Suppressor macrophage treated with lipopolysaccharide for 4 hours (primary cell): ENCODE measurements around the gene MAPK4.
"Not testable (repeated sequence)": the region's sequence is repeated elsewhere in the genome, so short reads cannot be mapped to it uniquely, and the experiment has no call there.

ENCODE experiments used
- DNase-seq: peaks from one replicate; pipeline ENCODE4 v3.0.0-alpha.2; 2020

The MAPK4 gene

GRCh38 chr18:50559752-50560680 lies at the start of gene MAPK4:
Gene MAPK4, plus strand, starts transcription at chr18:50560087. Its CDS starts 103,872 bp downstream, at chr18:50663959.
- no peak for DNase-seq

GRCh38 chr18:50517277-50517676 lies 42.6 kb upstream of the MAPK4 start:
- DNase-seq = not testable (repeated sequence)

DNA sequence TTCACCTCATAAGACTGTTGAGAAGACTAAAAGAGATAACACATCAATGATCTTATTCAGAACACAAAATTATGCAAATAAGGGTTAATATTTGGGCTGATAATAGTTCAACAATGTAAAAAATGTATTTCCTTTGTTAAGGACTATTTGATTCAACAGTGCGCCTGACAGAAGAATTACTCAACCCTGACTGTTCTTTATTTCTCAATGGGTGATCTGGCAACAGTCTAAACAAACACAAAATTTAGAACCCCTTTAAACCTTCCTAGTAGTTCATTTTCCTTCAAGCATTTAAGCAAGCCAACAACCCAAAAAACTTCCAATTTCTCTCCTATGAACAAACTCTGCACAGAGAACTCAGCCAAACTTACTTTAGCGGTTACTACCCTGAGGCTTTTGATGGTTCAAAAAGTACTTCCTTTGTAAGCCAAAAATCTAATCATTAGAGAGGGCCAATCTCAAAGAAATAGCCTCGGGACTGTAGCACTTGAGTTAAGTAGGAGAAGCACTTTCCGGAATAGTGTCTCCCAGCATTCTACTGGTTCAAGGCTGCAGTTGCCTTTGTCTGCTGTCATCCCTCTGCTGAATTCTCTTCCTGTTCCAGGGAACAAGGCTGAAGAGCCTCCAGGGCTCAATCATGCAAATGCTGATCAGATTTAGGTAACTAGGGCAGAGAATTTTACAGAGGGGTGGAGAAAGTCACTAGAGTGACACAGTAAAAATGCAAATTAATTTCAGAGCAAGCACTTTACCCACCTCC lies 40.9 kb upstream of the MAPK4 start:
- no peak for DNase-seq

GRCh38 chr18:50523165-50523564 lies 36.7 kb upstream of the MAPK4 start:
- no peak for DNase-seq

DNA sequence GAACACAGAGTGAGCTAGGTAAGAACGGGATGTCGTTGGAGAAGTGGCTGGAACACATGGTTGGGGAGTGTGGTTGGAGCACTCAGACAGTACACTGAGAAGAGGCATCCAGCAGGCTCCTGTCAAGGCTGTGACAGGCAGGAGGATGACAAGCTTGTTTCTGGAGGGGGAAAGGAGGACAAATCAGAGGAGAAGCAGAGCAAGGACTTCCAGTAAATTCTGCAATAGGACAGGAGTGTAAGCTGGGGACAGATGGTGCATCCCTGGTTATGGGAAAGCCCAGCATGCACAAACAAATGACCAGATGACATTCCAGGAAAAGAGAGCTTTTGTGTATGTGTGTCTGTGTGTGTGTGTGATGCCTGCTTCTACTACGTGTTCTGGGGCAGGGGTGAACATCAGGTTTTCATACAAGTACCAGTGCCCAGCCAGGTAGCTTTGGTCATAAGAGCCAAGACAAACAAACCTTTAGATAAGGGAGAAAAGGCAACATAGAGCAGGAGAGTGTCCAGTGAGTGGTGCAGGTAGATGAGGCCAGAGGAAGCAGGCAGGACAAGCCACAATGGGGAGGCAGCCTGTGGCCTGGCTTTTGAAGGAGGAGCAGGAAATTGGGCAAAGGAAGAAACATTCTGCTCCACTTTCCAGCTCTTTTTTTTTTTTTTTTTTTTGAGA lies 32.1 kb upstream of the MAPK4 start:
- no peak for DNase-seq

DNA sequence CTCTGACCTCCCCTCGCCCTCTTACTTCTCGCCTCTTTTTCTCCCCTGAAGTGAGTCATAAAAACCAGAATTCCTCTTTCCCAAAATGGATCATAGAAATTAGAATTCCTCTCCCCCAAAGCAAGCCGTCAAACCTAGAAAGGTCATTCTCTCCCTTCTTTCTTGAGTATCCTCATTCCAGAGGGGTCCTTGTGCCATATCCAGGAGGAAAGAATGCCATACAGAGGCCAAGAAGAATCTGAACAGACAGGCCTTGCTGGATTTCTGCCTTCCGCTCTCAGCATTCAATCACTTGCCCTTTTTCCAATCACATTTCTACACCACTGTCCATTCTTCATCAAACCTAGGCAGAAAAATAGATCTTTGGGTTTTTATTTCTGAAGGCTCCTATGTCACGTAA lies 31.1 kb upstream of the MAPK4 start:
- DNase-seq = no peak

- not testable (repeated sequence) for DNase-seq
These were observed 26.1 kb upstream of the MAPK4 start for GRCh38 chr18:50533822-50534221.

DNA sequence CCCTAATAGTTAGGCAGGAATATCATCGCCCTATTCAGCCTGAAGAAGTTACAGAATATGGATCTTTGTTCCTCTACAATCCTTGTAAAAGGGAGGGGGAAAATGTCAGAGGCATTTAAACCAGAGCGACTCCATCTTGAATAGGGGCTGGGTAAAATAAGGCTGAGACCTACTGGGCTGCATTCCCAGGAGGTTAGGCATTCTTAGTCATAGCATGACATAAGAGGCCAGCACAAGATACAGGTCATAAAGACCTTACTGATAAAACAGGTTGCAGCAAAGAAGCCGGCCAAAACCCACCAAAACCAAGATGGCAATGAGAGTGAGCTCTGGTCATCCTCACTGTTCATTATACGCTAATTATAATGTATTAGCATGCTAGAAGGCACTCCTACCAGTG lies 15.4 kb upstream of the MAPK4 start:
- DNase-seq = not testable (repeated sequence)

- no peak for DNase-seq
These were observed 14.0 kb upstream of the MAPK4 start for GRCh38 chr18:50545936-50546335.

GRCh38 chr18:50548160-50548559 lies 11.7 kb upstream of the MAPK4 start:
- no peak for DNase-seq

DNA sequence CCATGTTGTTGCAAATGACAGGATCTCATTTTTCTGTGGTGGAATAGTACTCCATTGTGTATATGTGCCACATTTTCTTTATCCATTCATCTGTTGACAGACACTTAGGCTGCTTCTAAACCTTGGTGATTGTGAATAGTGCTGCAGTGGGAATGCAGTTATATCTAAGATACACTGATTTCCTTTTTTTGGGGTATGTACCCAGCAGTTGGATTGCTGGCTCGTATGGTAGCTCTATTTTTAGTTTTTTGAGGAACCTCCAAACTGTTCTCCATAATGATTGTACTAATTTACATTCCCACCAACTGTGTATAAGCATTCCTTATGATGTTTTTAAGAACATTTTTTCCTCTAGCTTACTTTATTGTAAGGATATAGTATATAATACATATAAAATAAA lies 8.2 kb upstream of the MAPK4 start:
- not testable (repeated sequence) for DNase-seq

DNA sequence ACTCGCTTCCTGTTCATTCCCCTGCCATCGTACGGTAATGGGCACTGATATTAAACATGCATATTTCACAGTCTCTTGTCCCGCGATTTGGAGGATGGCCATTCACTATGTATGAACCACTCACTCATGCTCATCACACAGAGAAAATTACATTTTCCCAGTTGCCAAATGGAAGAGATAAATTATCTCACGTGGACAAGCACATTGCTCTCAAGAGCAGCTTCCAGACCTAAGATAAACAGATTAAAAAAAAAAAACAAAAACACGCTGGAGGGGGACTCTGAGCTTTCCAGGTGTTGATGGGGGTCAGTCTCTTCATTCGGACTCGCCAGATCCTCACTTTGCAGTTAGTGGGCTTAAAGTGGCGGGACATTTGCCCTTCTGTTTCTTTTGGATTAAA lies 1.7 kb upstream of the MAPK4 start:
- no peak for DNase-seq

- DNase-seq = no peak
These were observed 737 bp upstream of the MAPK4 start for GRCh38 chr18:50558948-50559751.

DNA sequence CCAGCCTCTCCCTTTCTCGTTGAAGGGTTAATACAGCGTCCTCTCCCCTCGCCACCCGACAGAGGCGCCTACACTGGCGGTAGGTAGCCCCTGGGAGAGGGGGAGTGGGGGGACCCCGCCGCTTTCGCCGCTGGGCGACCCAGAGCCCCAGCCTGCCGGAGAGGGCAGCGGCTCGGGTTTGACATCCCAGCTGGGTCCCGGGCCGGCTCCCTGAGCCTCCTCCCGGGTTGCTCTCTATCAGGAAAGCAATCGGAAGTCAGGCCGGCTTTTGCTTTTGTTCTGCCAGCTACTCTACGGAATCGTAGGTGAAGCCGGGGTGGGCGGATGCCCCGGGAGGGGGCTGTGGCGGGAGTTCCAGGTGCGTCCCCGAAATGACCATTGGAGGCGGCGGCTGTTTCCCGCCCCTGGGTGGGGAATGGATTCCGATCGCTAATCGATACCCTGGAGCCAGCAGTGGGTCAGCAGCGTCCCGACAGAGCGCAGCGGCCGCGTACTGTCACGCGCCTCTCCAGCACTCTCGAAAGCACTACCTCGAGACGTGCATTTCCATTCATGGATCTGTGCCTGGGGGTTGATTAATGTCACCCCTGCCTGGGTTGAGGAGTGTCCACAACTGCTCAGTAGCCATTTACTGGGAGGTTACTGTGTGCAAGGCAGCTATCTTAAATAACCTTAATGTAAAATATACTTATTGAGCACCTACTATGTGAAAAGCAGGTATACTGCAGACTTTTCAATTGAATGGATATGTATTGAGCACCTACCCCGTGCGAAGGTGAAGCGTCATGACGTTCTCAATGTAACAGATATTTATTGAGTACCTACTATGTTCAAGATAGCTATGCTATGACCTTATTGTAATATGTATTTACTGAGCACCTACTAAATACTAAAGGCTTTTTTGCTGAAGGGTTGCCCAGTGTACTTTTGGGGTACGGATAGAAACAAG lies 1.1 kb downstream of the MAPK4 start:
- DNase-seq = no peak

- not testable (repeated sequence) for DNase-seq
These were observed 2.4 kb downstream of the MAPK4 start for GRCh38 chr18:50562258-50562657.

DNA sequence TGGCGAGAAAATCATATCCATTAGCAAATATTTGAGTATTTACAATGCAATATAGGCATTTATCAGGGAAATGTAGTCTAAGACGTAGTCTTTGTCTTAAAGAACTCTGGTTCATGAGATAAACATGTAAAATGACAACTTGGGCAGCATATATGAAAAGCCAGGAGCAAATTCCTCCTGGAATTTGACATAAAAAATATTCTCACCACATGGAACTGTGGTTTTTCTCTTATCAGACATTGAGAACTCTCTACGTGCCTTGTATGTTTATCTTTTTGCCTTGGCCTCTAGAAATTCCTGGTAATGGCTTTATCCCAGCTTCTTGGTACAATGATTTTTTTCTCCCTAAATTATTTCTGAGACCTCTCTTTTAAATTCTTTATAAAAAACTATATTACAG lies 2.8 kb downstream of the MAPK4 start:
- DNase-seq = no peak

GRCh38 chr18:50563376-50563775 lies 3.5 kb downstream of the MAPK4 start:
- DNase-seq = no peak

- DNase-seq = no peak
These were observed 10.0 kb downstream of the MAPK4 start for GRCh38 chr18:50569930-50570329.

DNA sequence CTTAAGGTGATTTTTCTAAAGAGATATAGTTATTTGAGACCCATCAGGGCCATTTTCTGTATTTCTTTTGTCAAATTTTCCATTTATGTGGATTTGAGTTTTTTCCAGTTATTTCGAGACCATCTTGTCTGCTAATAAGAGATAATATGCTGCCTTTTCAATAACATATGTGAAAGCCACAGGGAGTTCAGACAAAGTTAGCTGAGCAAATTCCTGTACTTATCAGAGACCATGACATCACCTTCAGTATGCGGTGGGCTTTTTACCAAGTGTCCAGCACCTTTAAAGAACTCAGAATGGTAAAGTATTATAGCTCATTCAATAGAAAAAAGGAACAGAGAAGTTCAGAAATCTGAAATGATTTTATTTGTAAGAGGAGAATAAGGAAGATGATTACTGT lies 11.7 kb downstream of the MAPK4 start:
- no peak for DNase-seq

GRCh38 chr18:50573196-50573595 lies 13.3 kb downstream of the MAPK4 start:
- DNase-seq = not testable (repeated sequence)

- DNase-seq = no peak
These were observed 13.8 kb downstream of the MAPK4 start for GRCh38 chr18:50573679-50574078.
